Esophagus squamous epithelium (tissue), 5 donors: Measurements from ENCODE around the gene PAK3. TPM values are rescaled to one million over a fixed set of nuclear protein-coding genes. Genes with fewer than 3 reads are reported as not detected.
A peak's percentile ranks its signal among the peaks of the same experiment; 100 is the strongest.

Experiments
- DNase-seq: peaks from one replicate; lab custom pipeline; 2025; lab: John Stamatoyannopoulos, UW
- H3K27ac ChIP-seq, 4 donors: fragments of 200-600 bp; sonication (generic); one replicate each; pipeline ENCODE4 v1.5.1; 2016 to 2019; ENCODE audit warnings: mild to moderate bottlenecking in 1 of 4
- H3K27me3 ChIP-seq, 4 donors: fragments of 200-600 bp; sonication (generic); 1 replicate in 3 of 4; 2 replicates in 1 of 4; pipeline versions ENCODE4 v1.5.1 to v1.6.0; 2017 to 2021; ENCODE audit warnings: antibody characterized with exemption in 1 of 4
- H3K36me3 ChIP-seq, 3 donors: fragments of 200-600 bp; sonication (generic); one replicate each; pipeline ENCODE4 v1.5.1; 2016 to 2019
- H3K4me1 ChIP-seq, 3 donors: fragments of 200-600 bp; sonication (generic); one replicate each; pipeline ENCODE4 v1.5.1; 2017 to 2019
- H3K4me3 ChIP-seq, 4 donors: fragments of 200-600 bp; sonication (generic); 1 replicate in 3 of 4; 2 replicates in 1 of 4; pipeline ENCODE4 v1.5.1; 2016 to 2019; ENCODE audit warnings: mild to moderate bottlenecking in 2 of 4, moderate library complexity in 1 of 4
- H3K9me3 ChIP-seq, 3 donors: fragments of 200-600 bp; sonication (generic); one replicate each; pipeline ENCODE4 v1.5.1; 2016 to 2019
- POLR2A ChIP-seq, 4 donors: fragments of 450-650 bp; IDR thresholded peaks; one replicate each; pipeline ENCODE4 v1.6.1; 2017; ENCODE audit warnings: antibody characterized with exemption in 4 of 4, mild to moderate bottlenecking in 4 of 4, moderate library complexity in 3 of 4
- WGBS, 2 donors: methylation state at CpG; one replicate each; pipeline ENCODE4 v1.1.5; 2018; 5-methylcytosine and 5-hydroxymethylcytosine counted together
- intact Hi-C: fragments of 100-400 bp; cut with DNase I; formaldehyde crosslinking; loops from one replicate; pipeline ENCODE4 v1.15.0; 2022
- total RNA-seq, 4 donors: library from RNA; depleted of rRNA; stranded (reverse); fragments of >200 nt; gene quantifications; one replicate each; pipeline ENCODE4 v1.1.0, GENCODE V29; 2016
- TF ChIP-seq, protein P1 (sequence below), 6 experiments: fragments of 450-650 bp in 4 of 6; fragments of 200-600 bp in 2 of 6; sonication (generic) in 2 of 6; IDR thresholded peaks; one replicate each; pipeline ENCODE4 v1.5.1; 2016 to 2019; ENCODE audit warnings: antibody characterized with exemption in 6 of 6, mild to moderate bottlenecking in 4 of 6, moderate library complexity in 4 of 6
- donor health status: DM: yes; HTN: yes; CAD: no.

PAK3 gene
- 1 to 10 TPM in 1 of 4 donors, under 1 TPM in 3; 0.09 to 2.1 (median 0.45) TPM for total RNA-seq

DNA sequence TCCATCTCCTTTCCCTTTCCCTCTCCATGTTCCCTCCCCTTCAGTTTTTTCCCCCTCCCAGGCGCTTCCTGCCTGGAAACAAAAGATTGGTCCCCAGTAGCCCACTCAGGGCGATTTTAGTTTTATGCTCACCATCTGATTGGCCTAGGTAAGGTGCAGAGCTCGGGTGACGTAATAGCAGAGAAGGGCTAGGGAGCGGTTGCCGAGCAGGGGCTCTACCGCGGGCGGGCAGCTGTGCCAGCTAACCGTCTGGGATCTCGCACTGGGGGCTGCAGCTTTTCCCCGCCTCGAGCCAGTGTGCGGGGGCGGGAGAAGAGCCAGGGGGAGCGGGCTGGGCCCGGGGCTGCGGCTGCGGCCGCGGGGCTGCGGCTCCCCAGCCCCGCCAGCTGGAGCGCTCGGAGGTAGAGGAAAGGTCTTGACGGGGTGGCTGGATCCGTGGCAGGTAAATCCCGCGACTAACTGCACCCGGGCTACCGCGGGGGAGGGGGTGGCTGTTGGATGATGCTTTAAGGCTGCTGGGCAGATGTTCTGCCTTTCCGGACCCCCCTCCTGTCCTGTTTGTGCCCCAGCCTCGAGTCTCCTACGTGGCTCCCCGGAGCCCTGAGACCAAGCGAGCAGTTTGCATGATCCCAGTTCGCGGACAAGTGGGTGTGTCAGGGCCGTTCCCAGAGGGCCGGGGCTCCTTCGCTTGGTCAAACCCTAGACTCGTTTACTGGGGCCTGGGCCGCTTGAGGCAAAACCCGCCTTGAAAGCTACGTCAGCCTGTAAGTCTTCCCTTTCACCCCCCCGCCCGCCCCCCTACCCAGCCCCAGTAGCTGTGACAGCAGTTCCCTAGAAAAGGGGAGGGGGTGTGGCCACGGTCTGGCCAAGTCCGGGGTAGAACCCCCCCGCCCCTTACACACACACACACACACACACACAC is at the start of gene PAK3:
Gene PAK3 (plus strand): TSS at position 218 of the 922 bp plus-strand sequence. CDS start 26,913 bp downstream, outside the sequence.
- Histone ChIP-seq H3K36me3 (no peaks in the 10 kb centered on the region), H3K27ac (peak within 1 kb of the TSS in 3 of 4 donors; percentile 9 to 67 (median 29)), H3K27me3 (peaks cover 0 to 15% (median 2%) of the 10 kb centered on the region in 4 donors), H3K4me3 (peak within 1 kb of the TSS; percentile 23 to 65 (median 38)), H3K9me3 (no peaks in the 10 kb centered on the region), H3K4me1 (peaks cover 0 to 12% (median 0%) of the 10 kb centered on the region in 3 donors)
- intact Hi-C loops, result no loop called here
- TF ChIP-seq, protein P1, sequence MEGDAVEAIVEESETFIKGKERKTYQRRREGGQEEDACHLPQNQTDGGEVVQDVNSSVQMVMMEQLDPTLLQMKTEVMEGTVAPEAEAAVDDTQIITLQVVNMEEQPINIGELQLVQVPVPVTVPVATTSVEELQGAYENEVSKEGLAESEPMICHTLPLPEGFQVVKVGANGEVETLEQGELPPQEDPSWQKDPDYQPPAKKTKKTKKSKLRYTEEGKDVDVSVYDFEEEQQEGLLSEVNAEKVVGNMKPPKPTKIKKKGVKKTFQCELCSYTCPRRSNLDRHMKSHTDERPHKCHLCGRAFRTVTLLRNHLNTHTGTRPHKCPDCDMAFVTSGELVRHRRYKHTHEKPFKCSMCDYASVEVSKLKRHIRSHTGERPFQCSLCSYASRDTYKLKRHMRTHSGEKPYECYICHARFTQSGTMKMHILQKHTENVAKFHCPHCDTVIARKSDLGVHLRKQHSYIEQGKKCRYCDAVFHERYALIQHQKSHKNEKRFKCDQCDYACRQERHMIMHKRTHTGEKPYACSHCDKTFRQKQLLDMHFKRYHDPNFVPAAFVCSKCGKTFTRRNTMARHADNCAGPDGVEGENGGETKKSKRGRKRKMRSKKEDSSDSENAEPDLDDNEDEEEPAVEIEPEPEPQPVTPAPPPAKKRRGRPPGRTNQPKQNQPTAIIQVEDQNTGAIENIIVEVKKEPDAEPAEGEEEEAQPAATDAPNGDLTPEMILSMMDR (IDR thresholded peaks at IDR 0.05), result no peak
- no peak for TF ChIP-seq POLR2A (IDR thresholded peaks at IDR 0.05)
- no peak for DNase-seq
- 8% methylated on average over 2 of the region's 51 CpGs; no CpG with 5 or more reads in 1 of the 2 donors for WGBS, 2 donors

DNA sequence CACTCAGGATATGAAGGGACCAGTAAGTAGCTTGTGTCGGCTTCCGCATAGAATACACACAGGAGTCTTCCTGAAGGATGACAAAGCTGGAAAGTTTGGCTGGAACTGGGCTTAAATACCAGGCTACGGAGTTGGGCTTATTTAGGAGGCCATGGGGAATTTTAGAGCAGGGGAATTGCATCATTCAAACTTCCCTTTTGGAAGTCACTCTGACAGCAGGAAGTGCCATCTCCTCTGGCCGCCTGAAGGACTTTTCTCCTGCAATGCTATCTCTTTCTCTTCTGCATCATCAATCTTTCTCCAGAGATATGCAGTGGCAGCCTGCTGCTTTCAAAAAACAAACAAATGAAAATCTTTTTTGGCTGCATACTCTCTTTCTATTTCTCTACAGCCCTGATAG is 48.4 kb upstream of the PAK3 start:
- no peaks in the 10 kb centered on the region for H3K9me3 ChIP-seq
- H3K4me1 ChIP-seq, result no peaks in the 10 kb centered on the region
- no peaks in the 10 kb centered on the region for H3K36me3 ChIP-seq
- no peak for DNase-seq
- no peaks in the 10 kb centered on the region for H3K27me3 ChIP-seq
- intact Hi-C loops, result no loop called here
- H3K27ac ChIP-seq, result no peak overlapping the region
- TF ChIP-seq POLR2A (IDR thresholded peaks at IDR 0.05), result no peak
- TF ChIP-seq, protein P1 (IDR thresholded peaks at IDR 0.05), result no peak
- 52 to 56% methylated on average over 4 of the region's 4 CpGs for WGBS, 2 donors
- H3K4me3 ChIP-seq, result no peak overlapping the region

DNA sequence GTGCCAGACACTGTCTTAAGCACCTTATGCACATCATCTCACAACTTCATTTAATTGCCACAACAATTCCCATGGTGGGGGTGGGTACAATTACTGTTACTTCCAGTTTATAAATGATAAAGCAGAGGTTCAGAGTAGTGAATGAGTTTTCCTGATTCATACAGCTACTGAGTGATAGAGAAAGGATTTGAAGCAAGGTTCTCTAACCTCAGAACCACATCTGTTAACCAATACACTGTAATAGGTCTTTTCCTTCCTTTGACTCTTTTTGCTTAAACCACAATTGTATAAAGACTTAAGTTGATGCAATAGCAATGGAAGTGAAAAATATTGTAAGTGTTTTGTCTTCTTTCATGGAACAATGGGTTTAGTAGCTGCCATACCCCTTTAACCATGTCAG is 43.5 kb upstream of the PAK3 start:
- Histone ChIP-seq H3K4me1 (no peaks in the 10 kb centered on the region), H3K27ac (no peak overlapping the region), H3K4me3 (no peak overlapping the region), H3K36me3 (no peaks in the 10 kb centered on the region), H3K9me3 (no peaks in the 10 kb centered on the region), H3K27me3 (no peaks in the 10 kb centered on the region)
- intact Hi-C loops, result no loop called here
- no peak for TF ChIP-seq POLR2A (IDR thresholded peaks at IDR 0.05)
- TF ChIP-seq, protein P1 (IDR thresholded peaks at IDR 0.05), result no peak
- DNase-seq, result no peak

DNA sequence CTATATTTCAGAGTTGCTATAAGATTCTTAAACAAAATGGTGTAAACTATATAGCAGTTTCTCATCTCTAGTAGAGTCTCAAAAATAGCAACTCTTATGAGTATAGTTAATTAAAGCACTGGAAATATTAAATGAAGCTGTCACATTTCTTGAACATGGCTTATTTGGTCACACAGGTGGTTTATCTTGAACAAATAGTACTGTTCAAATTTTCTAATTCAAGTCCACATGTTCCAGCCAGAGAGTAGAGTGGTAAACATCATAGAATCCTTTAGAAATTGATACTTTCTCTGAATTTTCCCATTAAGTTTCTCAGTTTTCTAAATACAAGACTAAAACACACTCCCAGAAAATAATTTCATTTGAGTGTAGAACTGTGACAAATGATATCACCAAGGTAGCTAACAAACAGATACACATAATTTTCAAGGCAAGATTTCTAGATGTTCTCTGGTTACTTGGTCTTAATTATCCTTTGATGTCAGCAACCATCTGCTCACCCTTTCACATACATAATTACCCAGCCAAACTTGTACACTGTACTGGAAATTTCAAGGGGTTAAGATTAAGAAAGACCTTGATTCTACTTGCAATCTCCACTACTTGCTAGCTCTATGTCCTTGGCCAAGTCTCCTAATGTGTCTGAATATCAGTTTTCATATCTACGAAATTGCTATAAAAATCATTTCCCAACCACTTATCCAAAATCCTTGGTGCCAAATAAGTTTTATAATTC is 24.3 kb upstream of the PAK3 start:
- peaks cover 0 to 3% (median 0%) of the 10 kb centered on the region in 4 donors for H3K27me3 ChIP-seq
- TF ChIP-seq POLR2A (IDR thresholded peaks at IDR 0.05), result no peak
- TF ChIP-seq, protein P1 (IDR thresholded peaks at IDR 0.05), result no peak
- DNase-seq, result no peak
- H3K36me3 ChIP-seq, result no peaks in the 10 kb centered on the region
- no peak overlapping the region for H3K4me3 ChIP-seq
- H3K27ac ChIP-seq, result no peak overlapping the region
- no peaks in the 10 kb centered on the region for H3K4me1 ChIP-seq
- intact Hi-C loops, result no loop called here
- H3K9me3 ChIP-seq, result no peaks in the 10 kb centered on the region
- WGBS, 2 donors, result 64 to 67% methylated on average over 1 of the region's 1 CpG
